Duodenal mucosa (tissue), 2 donors: ENCODE measurements around the gene PALLD.

Source experiments
- H3K27ac ChIP-seq: one replicate; pipeline ENCODE4 v1.7.0; 2013; ENCODE audit warnings: low read depth, low read length
- H3K27me3 ChIP-seq, 2 donors: one replicate each; pipeline ENCODE4 v1.7.0; 2013; ENCODE audit warnings: low read length in 2 of 2, control low read depth in 1 of 2; ENCODE audit not compliant: insufficient read depth in 2 of 2, control insufficient read depth in 1 of 2
- H3K36me3 ChIP-seq, 2 donors: one replicate each; pipeline ENCODE4 v1.7.0; 2013; ENCODE audit warnings: low read length in 2 of 2, control low read depth in 1 of 2; ENCODE audit not compliant: insufficient read depth in 2 of 2, control insufficient read depth in 1 of 2
- H3K4me1 ChIP-seq, 2 donors: one replicate each; pipeline ENCODE4 v1.7.0; 2013; ENCODE audit warnings: low read length in 2 of 2, control low read depth in 1 of 2; ENCODE audit not compliant: insufficient read depth in 2 of 2, control insufficient read depth in 1 of 2
- H3K4me3 ChIP-seq, 2 donors: one replicate each; pipeline ENCODE4 v1.7.0; 2013; ENCODE audit warnings: low read length in 2 of 2, low read depth in 1 of 2
- H3K9ac ChIP-seq, 2 donors: one replicate each; pipeline ENCODE4 v1.7.0; 2013; ENCODE audit warnings: low read length in 2 of 2, low read depth in 1 of 2
- H3K9me3 ChIP-seq, 2 donors: one replicate each; pipeline ENCODE4 v1.7.0; 2013; ENCODE audit warnings: low read length in 2 of 2, control low read depth in 1 of 2; ENCODE audit not compliant: control insufficient read depth in 1 of 2

PALLD gene

GRCh38 chr4:168972596-168972995 is 475.7 kb downstream of the PALLD start:
- Histone ChIP-seq H3K4me1 (no peaks in the 10 kb centered on the region), H3K36me3 (peaks cover 10 to 30% of the 10 kb centered on the region in 2 donors), H3K4me3 (no peak overlapping the region), H3K9ac (no peak overlapping the region), H3K27ac (no peak overlapping the region), H3K27me3 (no peaks in the 10 kb centered on the region), H3K9me3 (peaks cover 15 to 37% of the 10 kb centered on the region in 2 donors)
